ENCODE data around the gene MED20. TPM values are rescaled to one million over a fixed set of nuclear protein-coding genes. Genes with fewer than 3 reads are reported as not detected.
A peak's percentile ranks its signal among the peaks of the same experiment; 100 is the strongest.

MED20 gene
- total and polyA plus RNA-seq, 10 donors: 5.3 to 21.5 (median 15.3) TPM

DNA sequence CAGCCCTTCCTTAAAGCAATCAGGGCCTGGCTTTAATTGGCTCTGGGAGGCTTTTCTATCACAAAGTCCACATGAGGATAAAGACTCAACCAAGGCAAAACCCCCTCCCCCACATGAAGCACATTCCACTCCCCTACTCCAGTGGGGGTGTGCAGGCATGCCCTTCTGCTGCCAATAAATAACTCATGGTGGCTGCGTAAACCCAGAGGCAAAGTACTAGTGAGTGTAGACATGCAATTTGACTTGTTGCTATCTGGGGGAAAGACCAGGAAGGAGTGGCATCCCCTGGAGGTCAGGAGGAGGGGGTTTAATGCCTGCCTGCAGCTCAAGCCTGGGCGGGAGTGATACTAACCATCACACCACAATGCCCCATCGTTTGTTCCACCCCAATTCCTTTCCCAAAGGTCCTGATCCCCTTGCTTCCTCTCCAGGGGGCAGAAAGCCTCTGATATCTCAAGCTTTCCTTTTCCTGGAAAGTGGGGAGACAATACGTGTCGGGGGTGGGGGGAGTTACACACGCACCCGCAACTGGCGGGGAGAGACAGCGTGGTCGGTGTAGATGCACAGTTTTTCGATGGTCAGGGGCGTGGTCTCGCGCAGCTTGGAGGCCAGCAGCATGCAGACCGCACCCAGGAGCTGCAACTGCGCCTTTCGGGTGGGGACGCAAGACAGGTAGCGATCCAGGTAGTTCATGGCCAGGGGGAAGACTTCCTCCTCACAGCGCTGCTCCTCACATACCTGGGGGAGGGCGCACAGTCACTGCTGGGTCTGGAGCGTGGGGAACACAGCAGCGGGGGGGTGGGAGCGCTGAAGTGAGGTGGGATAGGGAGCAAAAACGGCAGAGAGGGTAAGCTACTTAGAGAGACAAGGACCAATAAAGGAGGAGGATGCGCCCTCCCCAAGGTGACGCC lies 19.2 kb upstream of the MED20 start:
- 4 to 8% (median 6%) methylated on average over 26 to 27 of the region's 27 CpGs for WGBS, 5 donors
- Histone ChIP-seq H3K36me3 (peaks cover 0 to 58% (median 18%) of the 10 kb centered on the region in 6 donors), H3K9me3 (no peaks in the 10 kb centered on the region), H3K27ac (peak overlapping the region; percentile 49 to 96 (median 91)), H3K4me3 (peak overlapping the region; percentile 55 to 99 (median 96)), H3K4me1 (peaks cover 51 to 98% (median 85%) of the 10 kb centered on the region in 6 donors), H3K27me3 (replicated peaks in 1 of 7) (no peaks in the 10 kb centered on the region)
- intact Hi-C loops (cut with DNase I; ENCODE audit: low total_unique reads): loop anchor here (5.0 kb wide), 1 partner anchor 102 kb away; no protein-coding TSS in a partner anchor
- TF ChIP-seq POLR2AphosphoS5 (IDR thresholded peaks at IDR 0.05): no peak
- no peak for TF ChIP-seq POLR2A (IDR thresholded peaks at IDR 0.05)
- TF ChIP-seq, protein P1, sequence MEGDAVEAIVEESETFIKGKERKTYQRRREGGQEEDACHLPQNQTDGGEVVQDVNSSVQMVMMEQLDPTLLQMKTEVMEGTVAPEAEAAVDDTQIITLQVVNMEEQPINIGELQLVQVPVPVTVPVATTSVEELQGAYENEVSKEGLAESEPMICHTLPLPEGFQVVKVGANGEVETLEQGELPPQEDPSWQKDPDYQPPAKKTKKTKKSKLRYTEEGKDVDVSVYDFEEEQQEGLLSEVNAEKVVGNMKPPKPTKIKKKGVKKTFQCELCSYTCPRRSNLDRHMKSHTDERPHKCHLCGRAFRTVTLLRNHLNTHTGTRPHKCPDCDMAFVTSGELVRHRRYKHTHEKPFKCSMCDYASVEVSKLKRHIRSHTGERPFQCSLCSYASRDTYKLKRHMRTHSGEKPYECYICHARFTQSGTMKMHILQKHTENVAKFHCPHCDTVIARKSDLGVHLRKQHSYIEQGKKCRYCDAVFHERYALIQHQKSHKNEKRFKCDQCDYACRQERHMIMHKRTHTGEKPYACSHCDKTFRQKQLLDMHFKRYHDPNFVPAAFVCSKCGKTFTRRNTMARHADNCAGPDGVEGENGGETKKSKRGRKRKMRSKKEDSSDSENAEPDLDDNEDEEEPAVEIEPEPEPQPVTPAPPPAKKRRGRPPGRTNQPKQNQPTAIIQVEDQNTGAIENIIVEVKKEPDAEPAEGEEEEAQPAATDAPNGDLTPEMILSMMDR (IDR thresholded peaks at IDR 0.05 in 8 of 11, conservative IDR thresholded peaks at IDR 0.05 in 3 of 11): no peak
- peak; percentile 80 for DNase-seq

DNA sequence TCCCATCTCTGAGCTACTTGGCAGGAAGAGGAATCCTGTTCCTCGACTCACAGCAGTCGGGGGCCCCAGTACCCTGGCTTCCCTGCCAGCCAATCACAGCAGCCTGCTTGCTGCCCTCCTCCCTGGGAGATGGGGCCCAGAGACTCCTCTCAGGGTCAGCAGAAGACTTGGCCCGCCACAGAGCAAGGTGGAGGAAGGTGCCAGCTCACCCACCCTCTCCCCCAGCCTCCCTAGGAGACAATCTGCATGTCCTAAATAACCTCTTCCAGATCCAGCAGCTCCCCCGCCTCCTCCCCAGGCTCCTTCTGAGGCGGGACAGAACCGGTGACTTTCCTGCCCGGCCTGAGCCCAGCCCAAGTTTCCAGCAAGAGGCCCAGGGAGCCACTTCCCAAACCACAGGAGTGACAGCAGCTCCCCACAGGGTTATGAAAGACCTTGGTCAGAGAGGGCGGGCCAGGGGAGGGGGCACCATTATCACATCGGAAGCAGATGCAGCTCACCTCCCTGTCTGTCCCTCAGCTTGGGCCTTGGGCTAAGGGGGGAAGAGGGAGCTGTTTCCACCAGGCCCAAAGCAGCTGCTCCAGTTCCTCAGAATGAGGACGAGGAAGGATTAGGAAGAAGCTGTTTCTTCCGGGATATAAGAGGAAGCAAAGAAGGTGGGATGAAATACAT lies 18.4 kb upstream of the MED20 start:
- peak overlapping the region in 7 of 8 donors; percentile 89 to 99 (median 96) for H3K4me3 ChIP-seq
- H3K4me1 ChIP-seq: peaks cover 55 to 98% (median 91%) of the 10 kb centered on the region in 6 donors
- H3K9me3 ChIP-seq: no peaks in the 10 kb centered on the region
- H3K27ac ChIP-seq: peak overlapping the region; percentile 49 to 96 (median 91)
- WGBS, 5 donors: 4 to 20% (median 14%) methylated on average over 10 to 11 of the region's 11 CpGs
- TF ChIP-seq, protein P1 (IDR thresholded peaks at IDR 0.05 in 8 of 11, conservative IDR thresholded peaks at IDR 0.05 in 3 of 11): no peak
- TF ChIP-seq POLR2A (IDR thresholded peaks at IDR 0.05) (no peak), POLR2AphosphoS5 (IDR thresholded peaks at IDR 0.05) (peak; percentile 63 to 73 (median 64))
- H3K36me3 ChIP-seq: peaks cover 0 to 62% (median 26%) of the 10 kb centered on the region in 6 donors
- no peaks in the 10 kb centered on the region for H3K27me3 ChIP-seq (replicated peaks in 1 of 7)
- peak; percentile 88 for DNase-seq
- intact Hi-C loops (cut with DNase I; ENCODE audit: low total_unique reads): loop anchor here (5.0 kb wide), 1 partner anchor 103 kb away; no protein-coding TSS in a partner anchor

GRCh38 chr6:41938590-41939175 lies 17.7 kb upstream of the MED20 start:
- Histone ChIP-seq H3K36me3 (peaks cover 0 to 69% (median 33%) of the 10 kb centered on the region in 6 donors), H3K4me1 (peaks cover 55 to 98% (median 93%) of the 10 kb centered on the region in 6 donors), H3K9me3 (no peaks in the 10 kb centered on the region), H3K4me3 (peak overlapping the region in 6 of 8 donors; percentile 89 to 99 (median 96)), H3K27ac (peak overlapping the region; percentile 49 to 96 (median 91)), H3K27me3 (replicated peaks in 1 of 7) (no peaks in the 10 kb centered on the region)
- TF ChIP-seq, protein P1 (IDR thresholded peaks at IDR 0.05 in 8 of 11, conservative IDR thresholded peaks at IDR 0.05 in 3 of 11): no peak
- TF ChIP-seq POLR2A (IDR thresholded peaks at IDR 0.05) (no peak), POLR2AphosphoS5 (IDR thresholded peaks at IDR 0.05) (no peak)
- WGBS, 5 donors: 35 to 55% (median 47%) methylated on average over 5 of the region's 5 CpGs
- intact Hi-C loops (cut with DNase I; ENCODE audit: low total_unique reads): loop anchor here (5.0 kb wide), 1 partner anchor 104 kb away; no protein-coding TSS in a partner anchor
- no peak for DNase-seq
